PC-3 (cell line): Measurements from ENCODE around the gene LRRC8E.

ENCODE experiments used
- CTCF ChIP-seq: fragments of 300-600 bp; sonication (generic); conservative IDR thresholded peaks from 2 replicates; pipeline ENCODE4 v1.5.1; 2017; ENCODE audit warnings: antibody characterized with exemption, low read depth, mild to moderate bottlenecking, low read length
- EZH2 ChIP-seq: fragments of 300-600 bp; sonication (generic); IDR thresholded peaks from one replicate; pipeline ENCODE4 v1.6.1; 2017; ENCODE audit warnings: antibody characterized with exemption, mild to moderate bottlenecking, low read length; ENCODE audit not compliant: unreplicated experiment
- EZH2phosphoT487 ChIP-seq: fragments of 300-600 bp; sonication (generic); IDR thresholded peaks from 2 replicates; pipeline ENCODE4 v1.6.1; 2018; ENCODE audit warnings: mild to moderate bottlenecking, antibody characterized with exemption, low read length, borderline replicate concordance

DNA sequence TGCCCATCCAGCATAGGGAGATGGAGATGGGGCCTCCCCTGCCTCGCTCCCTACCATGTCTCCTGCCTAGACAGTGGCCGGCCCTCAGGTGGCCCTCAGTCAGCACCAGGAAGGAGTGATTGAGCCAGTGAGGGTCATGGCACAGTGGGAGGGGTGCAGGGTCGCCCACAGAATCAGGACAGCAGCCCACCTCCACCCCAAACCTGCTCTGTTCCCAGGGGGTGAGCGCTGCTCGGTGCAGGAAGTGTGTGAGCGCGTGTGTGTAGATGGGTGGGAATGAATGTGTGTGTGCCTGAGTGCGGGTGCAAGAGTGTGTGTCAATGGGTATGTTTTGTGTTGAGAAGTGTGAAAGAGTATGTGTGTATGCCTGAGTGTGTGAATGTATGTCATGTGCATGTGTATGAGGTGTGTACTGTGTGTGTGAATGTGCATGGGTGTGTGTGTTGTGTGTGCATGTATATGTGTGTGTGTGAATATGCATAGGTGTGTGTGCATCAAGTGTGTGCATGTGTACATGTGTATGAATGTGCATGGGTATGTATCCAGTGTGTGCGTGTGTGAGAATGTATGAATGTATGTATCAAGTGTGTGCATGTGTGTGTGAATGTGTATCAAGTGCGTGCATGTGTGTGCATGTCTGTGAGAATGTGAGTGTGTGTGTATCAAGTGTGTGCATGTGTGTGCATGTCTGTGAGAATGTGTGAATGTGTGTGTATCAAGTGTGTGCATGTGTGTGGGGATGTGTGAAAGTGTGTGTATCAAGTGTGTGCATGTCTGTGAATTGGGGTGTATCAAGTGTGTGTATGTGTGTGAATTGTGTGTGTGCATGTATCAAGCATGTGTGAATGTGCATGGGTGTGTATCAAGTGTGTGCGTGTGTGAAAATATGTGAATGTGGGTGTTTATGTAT is 46.3 kb upstream of the LRRC8E start:
- TF ChIP-seq CTCF (no peak), EZH2 (no peak), EZH2phosphoT487 (no peak)
